ENCODE data around the gene PCTP. TPM values are rescaled to one million over a fixed set of nuclear protein-coding genes. Genes with fewer than 3 reads are reported as not detected.

The PCTP gene
- total and polyA plus RNA-seq, 7 experiments from 2014 or later = 1.2 to 7.4 (median 3.2) TPM

DNA sequence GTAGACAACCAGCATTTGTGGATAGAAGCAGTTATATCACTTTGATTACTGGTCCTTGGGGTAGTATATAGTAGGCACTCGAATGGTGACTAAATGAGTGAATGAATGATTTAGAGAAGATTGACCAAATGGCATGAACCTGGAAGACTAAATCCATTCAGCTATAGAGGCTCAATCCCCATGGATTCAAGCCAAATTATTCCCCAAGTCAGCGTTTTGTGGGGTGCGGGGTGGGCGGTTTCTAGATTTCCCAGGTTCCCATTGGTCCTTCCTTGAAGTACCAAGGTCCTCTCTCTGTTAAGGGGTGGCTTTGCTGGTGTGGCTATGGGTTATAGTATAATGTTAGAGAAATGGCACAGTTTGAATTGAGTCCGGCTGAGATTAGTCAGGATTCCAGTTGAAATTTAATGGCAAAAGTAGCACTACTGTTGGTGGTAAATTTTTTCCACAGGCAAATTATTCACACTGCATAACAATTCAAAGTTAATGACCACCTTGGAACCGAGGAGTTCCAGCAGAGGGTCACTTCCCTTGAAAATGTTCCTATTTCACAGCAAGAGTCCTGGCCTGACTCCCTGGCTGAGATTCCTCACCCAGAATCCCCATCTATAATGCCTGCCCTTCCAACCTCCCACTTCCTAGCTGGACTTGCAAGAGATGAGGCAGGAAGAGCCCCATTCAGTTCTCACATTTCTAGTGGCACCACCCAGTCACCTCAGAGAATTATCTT lies 27.7 kb downstream of the PCTP start:
- Histone ChIP-seq H3K9me3 (ENCODE audit: control insufficient read depth in 2 of 3, low read length in 3 of 3) (no peaks in the 10 kb centered on the region), H3K27ac (ENCODE audit: low read depth, low read length) (no peak overlapping the region), H3K4me3 (ENCODE audit: low read length) (no peak overlapping the region), H3K4me1 (ENCODE audit: control insufficient read depth in 2 of 2, insufficient read depth in 2 of 2, low read length in 2 of 2) (no peaks in the 10 kb centered on the region), H3K36me3 (ENCODE audit: control insufficient read depth in 2 of 3, insufficient read depth in 3 of 3, low read length in 3 of 3) (peaks cover 0 to 8% (median 0%) of the 10 kb centered on the region in 3 experiments), H3K27me3 (ENCODE audit: control insufficient read depth in 2 of 2, insufficient read depth in 2 of 2, low read length in 2 of 2) (no peaks in the 10 kb centered on the region)
- Mint-ChIP-seq H3K4me3 (no peak overlapping the region), H3K27me3 (peaks cover 0 to 4% (median 0%) of the 10 kb centered on the region in 5 donors), H3K27ac (no peak overlapping the region), H3K36me3 (peaks cover 0 to 30% (median 12%) of the 10 kb centered on the region in 5 donors), H3K4me1 (peaks cover 0 to 4% (median 0%) of the 10 kb centered on the region in 7 donors), H3K9me3 (no peaks in the 10 kb centered on the region)
- CTCF ChIA-PET = no interaction called here
- POLR2A ChIA-PET = no interaction called here
- no peak for ATAC-seq
- no peak for DNase-seq
- intact Hi-C loops (cut with micrococcal nuclease) = no loop called here

DNA sequence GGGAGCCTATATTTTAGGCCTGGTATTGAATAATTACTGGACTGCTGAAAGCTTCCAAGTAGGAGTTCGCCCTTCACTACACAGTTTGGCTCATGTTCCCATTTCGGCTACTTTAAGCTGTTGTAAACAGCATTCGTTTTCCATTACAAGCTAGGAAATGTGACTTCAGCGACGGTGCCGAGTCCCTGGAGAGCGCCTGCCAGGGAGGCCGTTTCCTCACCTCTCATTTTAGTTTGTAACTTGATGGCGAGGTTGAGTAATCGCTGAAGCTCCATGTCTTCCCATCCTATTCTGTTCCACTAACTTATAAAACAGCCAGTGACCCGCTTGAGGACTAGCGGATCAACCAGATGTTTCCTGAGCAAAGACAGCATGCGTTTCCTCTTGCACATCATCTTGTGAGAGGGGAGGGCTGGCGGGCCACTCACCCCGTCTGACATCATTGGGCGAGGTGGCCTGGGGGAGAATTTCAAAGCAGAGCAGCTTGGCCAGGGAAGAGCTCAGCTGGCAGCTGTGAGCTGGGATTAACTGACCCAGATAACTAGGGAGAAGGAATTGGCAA lies 32.9 kb downstream of the PCTP start:
- ATAC-seq = no peak
- no peaks in the 10 kb centered on the region for H3K27me3 ChIP-seq (ENCODE audit: control insufficient read depth in 2 of 2, insufficient read depth in 2 of 2, low read length in 2 of 2)
- H3K27ac Mint-ChIP-seq = no peak overlapping the region
- ChIA-PET CTCF (no interaction called here), POLR2A (interaction anchor here (1.1 kb wide), 1 partner anchor 13 kb away, joined by 3 read pairs; no protein-coding TSS in a partner anchor)
- H3K27ac ChIP-seq (ENCODE audit: low read depth, low read length) = no peak overlapping the region
- no peaks in the 10 kb centered on the region for H3K36me3 Mint-ChIP-seq
- no peak overlapping the region for H3K4me3 Mint-ChIP-seq
- peaks cover 0 to 8% (median 4%) of the 10 kb centered on the region in 5 donors for H3K27me3 Mint-ChIP-seq
- intact Hi-C loops (cut with micrococcal nuclease) = no loop called here
- H3K9me3 ChIP-seq (ENCODE audit: control insufficient read depth in 2 of 3, low read length in 3 of 3) = no peaks in the 10 kb centered on the region
- no peaks in the 10 kb centered on the region for H3K4me1 Mint-ChIP-seq
- no peak overlapping the region for H3K4me3 ChIP-seq (ENCODE audit: low read length)
- no peak for DNase-seq
- H3K36me3 ChIP-seq (ENCODE audit: control insufficient read depth in 2 of 3, insufficient read depth in 3 of 3, low read length in 3 of 3) = no peaks in the 10 kb centered on the region
- no peaks in the 10 kb centered on the region for H3K4me1 ChIP-seq (ENCODE audit: control insufficient read depth in 2 of 2, insufficient read depth in 2 of 2, low read length in 2 of 2)
- H3K9me3 Mint-ChIP-seq = peaks cover 0 to 6% (median 0%) of the 10 kb centered on the region in 11 donors

DNA sequence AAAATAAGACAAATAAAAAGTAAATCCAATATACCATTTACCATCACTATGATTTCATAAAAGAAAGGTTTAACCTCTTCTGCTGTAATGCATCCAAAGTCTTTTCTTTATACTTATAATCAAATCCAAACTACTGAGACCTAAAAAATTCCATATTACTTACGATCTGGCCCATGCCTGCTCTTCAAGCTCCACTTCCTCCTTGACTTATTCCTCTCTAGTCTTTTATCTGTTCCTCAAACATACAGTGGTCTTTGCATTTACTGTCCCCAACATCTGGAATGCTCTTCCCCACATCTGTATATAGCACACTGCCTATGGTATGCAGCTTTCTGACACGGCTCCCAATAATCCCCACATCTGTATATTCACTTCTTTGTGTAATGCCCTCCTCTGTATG lies 33.8 kb downstream of the PCTP start:
- Mint-ChIP-seq H3K9me3 (peaks cover 0 to 6% (median 0%) of the 10 kb centered on the region in 11 donors), H3K4me1 (no peaks in the 10 kb centered on the region), H3K27ac (no peak overlapping the region), H3K27me3 (peaks cover 4 to 12% (median 8%) of the 10 kb centered on the region in 5 donors), H3K4me3 (no peak overlapping the region), H3K36me3 (no peaks in the 10 kb centered on the region)
- Histone ChIP-seq H3K4me3 (ENCODE audit: low read length) (no peak overlapping the region), H3K27ac (ENCODE audit: low read depth, low read length) (no peak overlapping the region), H3K36me3 (ENCODE audit: control insufficient read depth in 2 of 3, insufficient read depth in 3 of 3, low read length in 3 of 3) (no peaks in the 10 kb centered on the region), H3K27me3 (ENCODE audit: control insufficient read depth in 2 of 2, insufficient read depth in 2 of 2, low read length in 2 of 2) (no peaks in the 10 kb centered on the region), H3K9me3 (ENCODE audit: control insufficient read depth in 2 of 3, low read length in 3 of 3) (no peaks in the 10 kb centered on the region), H3K4me1 (ENCODE audit: control insufficient read depth in 2 of 2, insufficient read depth in 2 of 2, low read length in 2 of 2) (no peaks in the 10 kb centered on the region)
- ATAC-seq = no peak
- ChIA-PET CTCF (no interaction called here), POLR2A (interaction anchor here (1.1 kb wide), 1 partner anchor 14 kb away, joined by 3 read pairs; no protein-coding TSS in a partner anchor)
- intact Hi-C loops (cut with micrococcal nuclease) = no loop called here
- DNase-seq = no peak

DNA sequence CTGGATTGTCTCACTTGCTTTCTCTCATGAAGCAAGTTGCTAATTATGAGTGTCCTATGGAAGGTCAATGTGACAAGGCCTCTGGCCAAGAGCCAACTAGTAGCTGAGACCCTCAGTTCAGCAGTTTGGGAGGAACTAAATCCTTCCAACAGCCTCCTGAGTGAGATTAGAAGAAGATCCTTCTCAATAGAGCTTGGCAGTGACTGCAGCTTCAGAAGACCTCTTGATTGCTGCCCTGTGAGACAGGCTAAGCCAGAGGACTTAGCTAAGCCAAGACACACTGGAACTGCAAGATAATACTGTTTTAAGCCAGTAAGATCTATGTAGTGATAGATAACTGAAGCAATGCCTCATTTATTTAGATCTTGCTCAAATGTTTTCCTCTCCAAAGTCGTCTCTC lies 34.3 kb downstream of the PCTP start:
- CTCF ChIA-PET = no interaction called here
- H3K4me3 ChIP-seq (ENCODE audit: low read length) = no peak overlapping the region

DNA sequence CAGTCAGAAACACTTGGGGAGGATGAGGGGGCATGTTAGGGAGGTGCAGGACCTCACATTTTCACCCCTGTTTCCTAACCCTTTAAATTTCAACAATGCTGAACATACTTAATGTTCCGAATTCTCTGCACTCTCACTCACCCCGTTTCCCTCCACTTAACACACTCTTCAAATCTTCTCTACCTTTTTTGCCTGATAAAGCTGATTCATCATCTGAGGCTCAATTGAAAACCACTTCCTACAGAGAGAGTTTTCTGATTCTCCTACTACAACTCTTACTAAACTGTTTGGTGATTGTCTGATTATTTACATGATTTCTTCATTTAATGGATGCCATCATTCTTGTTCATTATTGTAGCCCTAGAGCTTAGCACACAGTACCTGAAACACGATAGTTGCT lies 42.4 kb downstream of the PCTP start:
- intact Hi-C loops (cut with micrococcal nuclease) = no loop called here
- DNase-seq (no peak), ATAC-seq (no peak)
- Histone ChIP-seq H3K9me3 (ENCODE audit: control insufficient read depth in 2 of 3, low read length in 3 of 3) (no peaks in the 10 kb centered on the region), H3K4me1 (ENCODE audit: control insufficient read depth in 2 of 2, insufficient read depth in 2 of 2, low read length in 2 of 2) (no peaks in the 10 kb centered on the region), H3K4me3 (ENCODE audit: low read length) (no peak overlapping the region), H3K27me3 (ENCODE audit: control insufficient read depth in 2 of 2, insufficient read depth in 2 of 2, low read length in 2 of 2) (no peaks in the 10 kb centered on the region), H3K36me3 (ENCODE audit: control insufficient read depth in 2 of 3, insufficient read depth in 3 of 3, low read length in 3 of 3) (no peaks in the 10 kb centered on the region), H3K27ac (ENCODE audit: low read depth, low read length) (no peak overlapping the region)
- ChIA-PET POLR2A (no interaction called here), CTCF (no interaction called here)
- no peak overlapping the region for H3K27ac Mint-ChIP-seq
- no peaks in the 10 kb centered on the region for H3K36me3 Mint-ChIP-seq
- no peak overlapping the region for H3K4me3 Mint-ChIP-seq
- H3K4me1 Mint-ChIP-seq = peaks cover 0 to 6% (median 0%) of the 10 kb centered on the region in 7 donors
- peaks cover 0 to 19% (median 10%) of the 10 kb centered on the region in 5 donors for H3K27me3 Mint-ChIP-seq
- H3K9me3 Mint-ChIP-seq = peaks cover 0 to 12% (median 2%) of the 10 kb centered on the region in 11 donors

More for the DNA sequence above, 34.3 kb downstream of the PCTP start:
- Histone ChIP-seq H3K36me3 (ENCODE audit: control insufficient read depth in 2 of 3, insufficient read depth in 3 of 3, low read length in 3 of 3) (no peaks in the 10 kb centered on the region), H3K27ac (ENCODE audit: low read depth, low read length) (no peak overlapping the region), H3K27me3 (ENCODE audit: control insufficient read depth in 2 of 2, insufficient read depth in 2 of 2, low read length in 2 of 2) (no peaks in the 10 kb centered on the region), H3K9me3 (ENCODE audit: control insufficient read depth in 2 of 3, low read length in 3 of 3) (no peaks in the 10 kb centered on the region), H3K4me1 (ENCODE audit: control insufficient read depth in 2 of 2, insufficient read depth in 2 of 2, low read length in 2 of 2) (no peaks in the 10 kb centered on the region)
- Mint-ChIP-seq H3K27me3 (peaks cover 4 to 12% (median 8%) of the 10 kb centered on the region in 5 donors), H3K27ac (no peak overlapping the region), H3K36me3 (no peaks in the 10 kb centered on the region), H3K4me3 (no peak overlapping the region), H3K9me3 (peaks cover 0 to 6% (median 0%) of the 10 kb centered on the region in 11 donors), H3K4me1 (no peaks in the 10 kb centered on the region)
- intact Hi-C loops (cut with micrococcal nuclease) = no loop called here
- DNase-seq (no peak), ATAC-seq (no peak)
- POLR2A ChIA-PET = no interaction called here

DNA sequence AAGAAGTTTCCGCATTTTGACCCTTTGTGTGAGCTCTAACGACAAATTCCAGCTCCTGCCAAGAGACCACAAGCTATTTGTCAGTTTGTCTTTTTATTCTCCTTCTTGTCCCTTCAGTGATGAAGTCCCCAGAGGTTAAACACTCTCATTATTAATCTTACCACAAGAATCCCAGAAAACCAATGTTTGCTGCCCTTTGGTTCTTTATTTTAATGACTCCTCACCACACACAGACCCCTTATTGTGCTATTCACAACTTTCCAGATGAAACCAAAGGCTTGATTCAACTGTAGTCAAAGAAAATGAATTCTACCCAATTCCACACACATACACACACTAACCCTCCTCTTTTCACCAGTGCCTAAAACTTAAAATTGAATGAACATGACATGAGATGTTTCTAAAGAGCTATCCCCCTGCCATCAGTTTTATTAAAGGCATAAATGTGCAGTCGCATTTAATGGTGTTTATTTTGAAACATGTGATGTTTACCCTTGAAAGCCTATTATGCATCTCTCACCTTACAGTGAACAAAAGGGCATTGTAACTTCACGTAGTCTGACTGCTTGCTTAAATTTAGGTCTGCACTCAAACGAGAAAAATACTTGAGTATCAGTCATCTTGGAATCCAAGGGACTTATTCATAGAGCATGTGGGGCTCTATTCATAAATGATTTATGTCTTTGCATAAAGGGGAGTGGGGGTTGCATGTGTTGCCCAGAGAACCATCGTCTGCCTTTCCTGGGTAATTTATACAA lies 44.1 kb downstream of the PCTP start:
- H3K27ac ChIP-seq (ENCODE audit: low read depth, low read length) = no peak overlapping the region
- Mint-ChIP-seq H3K27ac (no peak overlapping the region), H3K4me1 (peaks cover 0 to 6% (median 0%) of the 10 kb centered on the region in 7 donors), H3K27me3 (peaks cover 0 to 17% (median 5%) of the 10 kb centered on the region in 5 donors), H3K36me3 (peaks cover 0 to 5% (median 0%) of the 10 kb centered on the region in 5 donors), H3K9me3 (peaks cover 0 to 25% (median 8%) of the 10 kb centered on the region in 11 donors), H3K4me3 (no peak overlapping the region)
- CTCF ChIA-PET = no interaction called here
- no peaks in the 10 kb centered on the region for H3K36me3 ChIP-seq (ENCODE audit: control insufficient read depth in 2 of 3, insufficient read depth in 3 of 3, low read length in 3 of 3)
- ATAC-seq = no peak
- H3K4me1 ChIP-seq (ENCODE audit: control insufficient read depth in 2 of 2, insufficient read depth in 2 of 2, low read length in 2 of 2) = no peaks in the 10 kb centered on the region
- H3K27me3 ChIP-seq (ENCODE audit: control insufficient read depth in 2 of 2, insufficient read depth in 2 of 2, low read length in 2 of 2) = no peaks in the 10 kb centered on the region
- H3K4me3 ChIP-seq (ENCODE audit: low read length) = no peak overlapping the region
- no peak for DNase-seq
- POLR2A ChIA-PET = no interaction called here
- intact Hi-C loops (cut with micrococcal nuclease) = no loop called here
- no peaks in the 10 kb centered on the region for H3K9me3 ChIP-seq (ENCODE audit: control insufficient read depth in 2 of 3, low read length in 3 of 3)
